ENCODE data around the gene TCF25.

Gene TCF25

GRCh38 chr16:89892055-89892630, 18.8 kb downstream of the TCF25 start:
- DNase-seq, result no peak
- H3K9me3 Mint-ChIP-seq, result no peaks in the 10 kb centered on the region
- H3K36me3 Mint-ChIP-seq (ENCODE audit: low read depth), result peaks cover 42% of the 10 kb centered on the region
- H3K27ac Mint-ChIP-seq, result no peak overlapping the region
- no peak for TF ChIP-seq CTCF (IDR thresholded peaks at IDR 0.05)
- H3K4me3 Mint-ChIP-seq, result no peak overlapping the region
- H3K27me3 Mint-ChIP-seq (ENCODE audit: low read depth, poor library complexity), result no peaks in the 10 kb centered on the region
- no peaks in the 10 kb centered on the region for H3K4me1 Mint-ChIP-seq

- H3K27ac Mint-ChIP-seq, result no peak overlapping the region
- no peaks in the 10 kb centered on the region for H3K9me3 Mint-ChIP-seq
- peaks cover 42% of the 10 kb centered on the region for H3K36me3 Mint-ChIP-seq (ENCODE audit: low read depth)
- H3K27me3 Mint-ChIP-seq (ENCODE audit: low read depth, poor library complexity), result no peaks in the 10 kb centered on the region
- TF ChIP-seq CTCF (IDR thresholded peaks at IDR 0.05), result no peak
- H3K4me1 Mint-ChIP-seq, result no peaks in the 10 kb centered on the region
- no peak for DNase-seq
- H3K4me3 Mint-ChIP-seq, result no peak overlapping the region
Measured at GRCh38 chr16:89892635-89893034, 19.2 kb downstream of the TCF25 start.

- TF ChIP-seq CTCF (IDR thresholded peaks at IDR 0.05), result no peak
- DNase-seq, result no peak
- Mint-ChIP-seq H3K27me3 (ENCODE audit: low read depth, poor library complexity) (no peaks in the 10 kb centered on the region), H3K27ac (peak overlapping the region; percentile 42), H3K4me3 (no peak overlapping the region), H3K4me1 (no peaks in the 10 kb centered on the region), H3K36me3 (ENCODE audit: low read depth) (peaks cover 45% of the 10 kb centered on the region), H3K9me3 (no peaks in the 10 kb centered on the region)
Measured at GRCh38 chr16:89893642-89894548, 20.5 kb downstream of the TCF25 start.

GRCh38 chr16:89895482-89896250, 22.3 kb downstream of the TCF25 start:
- Mint-ChIP-seq H3K4me1 (no peaks in the 10 kb centered on the region), H3K27me3 (ENCODE audit: low read depth, poor library complexity) (no peaks in the 10 kb centered on the region), H3K27ac (peak overlapping the region; percentile 54), H3K4me3 (no peak overlapping the region), H3K36me3 (ENCODE audit: low read depth) (peaks cover 50% of the 10 kb centered on the region), H3K9me3 (no peaks in the 10 kb centered on the region)
- TF ChIP-seq CTCF (IDR thresholded peaks at IDR 0.05), result no peak
- no peak for DNase-seq

- no peaks in the 10 kb centered on the region for H3K27me3 Mint-ChIP-seq (ENCODE audit: low read depth, poor library complexity)
- no peak for TF ChIP-seq CTCF (IDR thresholded peaks at IDR 0.05)
- H3K27ac Mint-ChIP-seq, result peak overlapping the region; percentile 92
- H3K4me1 Mint-ChIP-seq, result no peaks in the 10 kb centered on the region
- no peaks in the 10 kb centered on the region for H3K9me3 Mint-ChIP-seq
- no peak overlapping the region for H3K4me3 Mint-ChIP-seq
- H3K36me3 Mint-ChIP-seq (ENCODE audit: low read depth), result peaks cover 48% of the 10 kb centered on the region
- DNase-seq, result no peak
Measured at GRCh38 chr16:89897204-89897603, 23.8 kb downstream of the TCF25 start.

Measured in nephron progenitor cell (in vitro differentiated cells).